MM.1S (cell line): ENCODE results near the gene PSMB5.

ENCODE experiments used
- EZH2 ChIP-seq: fragments of 300-600 bp; sonication (generic); optimal IDR thresholded peaks from 2 replicates; pipeline ENCODE3; 2017; ENCODE audit warnings: low read depth, mild to moderate bottlenecking, antibody characterized with exemption, low read length, mixed read lengths
- EZH2phosphoT487 ChIP-seq: fragments of 300-600 bp; sonication (generic); IDR thresholded peaks from 2 replicates; pipeline ENCODE4 v1.6.1; 2018; ENCODE audit warnings: antibody characterized with exemption, low read length
- TF ChIP-seq, protein P1 (sequence below): fragments of 300-600 bp; sonication (generic); IDR thresholded peaks from 2 replicates; pipeline ENCODE4 v1.5.1; 2016; ENCODE audit warnings: antibody characterized with exemption, low read length, mixed read lengths

DNA sequence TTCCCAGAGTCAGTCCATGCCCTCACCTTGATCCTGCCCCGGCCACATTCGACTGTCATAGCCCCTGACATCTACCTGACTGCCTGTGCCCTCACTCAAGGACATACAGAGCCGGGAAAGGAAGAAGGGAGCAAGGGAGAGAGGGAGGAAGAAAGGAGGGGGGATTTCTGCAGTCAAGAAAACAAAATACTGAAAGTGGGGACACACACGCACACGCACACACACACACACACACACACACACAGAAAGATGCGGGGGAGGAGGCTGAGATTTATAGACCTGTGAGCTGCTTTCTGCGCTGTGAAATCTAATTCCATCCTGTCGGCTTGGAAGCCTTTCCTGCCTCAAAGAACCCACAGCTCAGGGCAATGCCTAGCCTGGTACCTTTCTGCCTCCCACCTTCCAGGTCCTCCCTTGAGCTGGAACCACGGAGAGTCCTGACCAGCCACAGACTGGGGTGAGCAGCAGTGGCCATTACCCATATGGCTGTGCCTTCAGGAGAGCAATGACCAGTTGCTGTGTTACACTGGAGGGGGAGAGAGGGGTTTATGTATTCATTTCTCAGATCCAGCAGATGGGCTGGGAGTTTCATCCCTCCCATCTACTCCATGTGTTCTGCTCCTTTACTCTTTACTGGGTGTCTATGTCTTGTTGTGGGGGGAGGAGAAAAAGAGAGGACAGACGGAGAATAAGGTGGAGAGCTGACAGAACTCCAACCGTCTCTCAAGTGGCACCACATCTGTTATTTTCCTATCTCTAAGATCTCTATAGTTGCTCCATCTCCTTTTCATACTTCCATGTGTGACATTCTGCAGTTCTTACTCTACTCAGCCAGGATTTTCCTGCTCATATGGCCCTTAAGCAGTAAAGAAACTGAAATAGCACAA, 37.7 kb downstream of the PSMB5 start:
- TF ChIP-seq, protein P1, sequence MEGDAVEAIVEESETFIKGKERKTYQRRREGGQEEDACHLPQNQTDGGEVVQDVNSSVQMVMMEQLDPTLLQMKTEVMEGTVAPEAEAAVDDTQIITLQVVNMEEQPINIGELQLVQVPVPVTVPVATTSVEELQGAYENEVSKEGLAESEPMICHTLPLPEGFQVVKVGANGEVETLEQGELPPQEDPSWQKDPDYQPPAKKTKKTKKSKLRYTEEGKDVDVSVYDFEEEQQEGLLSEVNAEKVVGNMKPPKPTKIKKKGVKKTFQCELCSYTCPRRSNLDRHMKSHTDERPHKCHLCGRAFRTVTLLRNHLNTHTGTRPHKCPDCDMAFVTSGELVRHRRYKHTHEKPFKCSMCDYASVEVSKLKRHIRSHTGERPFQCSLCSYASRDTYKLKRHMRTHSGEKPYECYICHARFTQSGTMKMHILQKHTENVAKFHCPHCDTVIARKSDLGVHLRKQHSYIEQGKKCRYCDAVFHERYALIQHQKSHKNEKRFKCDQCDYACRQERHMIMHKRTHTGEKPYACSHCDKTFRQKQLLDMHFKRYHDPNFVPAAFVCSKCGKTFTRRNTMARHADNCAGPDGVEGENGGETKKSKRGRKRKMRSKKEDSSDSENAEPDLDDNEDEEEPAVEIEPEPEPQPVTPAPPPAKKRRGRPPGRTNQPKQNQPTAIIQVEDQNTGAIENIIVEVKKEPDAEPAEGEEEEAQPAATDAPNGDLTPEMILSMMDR = no peak
- TF ChIP-seq EZH2 (no peak), EZH2phosphoT487 (no peak)
